GM19035 (cell line): ENCODE data around the gene MACC1.

ENCODE experiments used
- ATAC-seq: cut with Tn5 transposase; IDR thresholded peaks from one replicate; pipeline ENCODE4 v1.9.1; 2021; ENCODE audit not compliant: unreplicated experiment

MACC1 gene

DNA sequence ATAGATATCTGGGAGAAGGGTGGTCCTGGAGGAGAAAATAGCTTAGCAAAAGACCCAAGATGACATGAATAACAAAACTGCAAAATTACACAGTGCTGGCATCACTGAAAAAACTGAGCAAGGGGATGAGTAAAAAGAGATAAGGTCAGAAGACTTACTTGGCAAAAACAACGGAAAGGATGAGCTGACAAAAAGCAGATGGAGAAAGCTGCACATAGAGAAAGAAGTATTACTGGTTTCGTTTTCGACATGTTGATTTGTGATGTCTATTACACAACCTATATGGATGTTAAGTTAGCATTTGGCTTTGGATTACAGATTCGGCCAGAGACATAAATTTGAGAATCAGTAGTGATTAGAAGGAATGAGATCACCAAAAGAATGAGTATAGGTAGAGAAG, 132.1 kb downstream of the MACC1 start:
- no peak for ATAC-seq
